ENCODE data around the gene NUP210L. TPM values are rescaled to one million over a fixed set of nuclear protein-coding genes. Genes with fewer than 3 reads are reported as not detected.
A peak's percentile ranks its signal among the peaks of the same experiment; 100 is the strongest.

Gene NUP210L
- polyA plus RNA-seq, 2 donors = 0.02 TPM; not detected in 1

- peaks cover 24 to 27% of the 10 kb centered on the region in 2 donors for H3K36me3 ChIP-seq (ENCODE audit: control insufficient read depth in 2 of 2, insufficient read depth in 2 of 2, low read length in 1 of 2)
Observed at GRCh38 chr1:154171880-154172279, 17.0 kb upstream of the NUP210L start.

DNA sequence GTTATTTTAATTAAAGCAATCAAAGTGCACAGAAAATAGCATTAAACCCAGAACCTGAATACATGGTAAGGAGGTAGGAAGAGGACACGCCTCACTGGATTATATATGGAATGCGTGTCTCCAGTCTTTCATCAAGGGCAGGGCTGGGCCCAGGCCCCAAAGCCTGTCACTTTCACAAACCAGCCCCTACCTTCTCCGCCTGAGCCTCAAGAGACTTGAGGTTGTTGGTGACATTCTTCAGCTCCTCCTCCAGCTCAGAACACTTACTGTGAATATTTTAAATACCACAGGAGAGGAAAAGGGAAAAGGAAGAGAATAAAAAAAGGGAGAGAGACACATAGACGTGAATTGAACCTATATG lies 16.3 kb upstream of the NUP210L start:
- peaks cover 24 to 29% of the 10 kb centered on the region in 2 donors for H3K36me3 ChIP-seq (ENCODE audit: control insufficient read depth in 2 of 2, insufficient read depth in 2 of 2, low read length in 1 of 2)
- no peaks in the 10 kb centered on the region for H3K27me3 ChIP-seq (ENCODE audit: control insufficient read depth in 1 of 2, insufficient read depth in 2 of 2, low read length in 2 of 2)
- H3K4me1 ChIP-seq (ENCODE audit: control insufficient read depth in 2 of 2, insufficient read depth in 2 of 2, low read length in 1 of 2) = peaks cover 0 to 2% of the 10 kb centered on the region in 2 donors
- no peaks in the 10 kb centered on the region for H3K9me3 ChIP-seq (ENCODE audit: control insufficient read depth in 2 of 2, insufficient read depth in 1 of 2, low read depth in 1 of 2, low read length in 1 of 2)
- peak overlapping the region in 1 of 2 donors; percentile 36 for H3K27ac ChIP-seq (ENCODE audit: low read depth in 2 of 2, low read length in 1 of 2)
- 86 to 90% methylated on average over 4 of the region's 4 CpGs for WGBS, 2 donors
- H3K4me3 ChIP-seq (ENCODE audit: low read depth in 1 of 2, low read length in 2 of 2) = no peak overlapping the region

More at GRCh38 chr1:154171880-154172279, 17.0 kb upstream of the NUP210L start:
- H3K9me3 ChIP-seq (ENCODE audit: control insufficient read depth in 2 of 2, insufficient read depth in 1 of 2, low read depth in 1 of 2, low read length in 1 of 2) = no peaks in the 10 kb centered on the region
- no peaks in the 10 kb centered on the region for H3K27me3 ChIP-seq (ENCODE audit: control insufficient read depth in 1 of 2, insufficient read depth in 2 of 2, low read length in 2 of 2)
- H3K27ac ChIP-seq (ENCODE audit: low read depth in 2 of 2, low read length in 1 of 2) = no peak overlapping the region
- WGBS, 2 donors = 90 to 91% methylated on average over 5 of the region's 5 CpGs
- H3K4me1 ChIP-seq (ENCODE audit: control insufficient read depth in 2 of 2, insufficient read depth in 2 of 2, low read length in 1 of 2) = peaks cover 0 to 2% of the 10 kb centered on the region in 2 donors
- H3K4me3 ChIP-seq (ENCODE audit: low read depth in 1 of 2, low read length in 2 of 2) = no peak overlapping the region

- peaks cover 0 to under 1% of the 10 kb centered on the region in 2 donors for H3K4me1 ChIP-seq (ENCODE audit: control insufficient read depth in 2 of 2, insufficient read depth in 2 of 2, low read length in 1 of 2)
- H3K4me3 ChIP-seq (ENCODE audit: low read depth in 1 of 2, low read length in 2 of 2) = no peak overlapping the region
- H3K27ac ChIP-seq (ENCODE audit: low read depth in 2 of 2, low read length in 1 of 2) = no peak overlapping the region
- no peaks in the 10 kb centered on the region for H3K9me3 ChIP-seq (ENCODE audit: control insufficient read depth in 2 of 2, insufficient read depth in 1 of 2, low read depth in 1 of 2, low read length in 1 of 2)
- peaks cover 24 to 28% of the 10 kb centered on the region in 2 donors for H3K36me3 ChIP-seq (ENCODE audit: control insufficient read depth in 2 of 2, insufficient read depth in 2 of 2, low read length in 1 of 2)
- no peaks in the 10 kb centered on the region for H3K27me3 ChIP-seq (ENCODE audit: control insufficient read depth in 1 of 2, insufficient read depth in 2 of 2, low read length in 2 of 2)
Observed at GRCh38 chr1:154170547-154171222, 15.8 kb upstream of the NUP210L start.

DNA sequence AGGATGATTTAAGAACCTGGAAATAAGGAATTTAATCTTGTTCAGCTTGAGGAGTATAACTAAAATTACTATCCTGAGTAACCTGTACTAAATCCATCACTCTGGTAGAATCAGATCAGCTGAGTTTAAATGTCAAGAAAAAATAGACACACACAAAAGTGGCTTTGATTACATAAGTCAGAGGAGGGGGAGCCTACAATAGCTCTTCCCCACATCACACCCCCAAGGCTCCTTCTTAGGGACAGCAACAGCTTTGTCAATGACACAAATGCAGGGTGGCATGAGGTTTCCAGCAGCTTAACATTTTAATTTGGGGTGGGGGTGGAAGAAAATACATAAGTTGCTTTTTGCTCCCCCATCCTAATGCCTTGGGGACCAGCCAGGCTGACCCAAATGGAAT lies 12.6 kb upstream of the NUP210L start:
- H3K4me3 ChIP-seq (ENCODE audit: low read depth in 1 of 2, low read length in 2 of 2) = no peak overlapping the region
- H3K27me3 ChIP-seq (ENCODE audit: control insufficient read depth in 1 of 2, insufficient read depth in 2 of 2, low read length in 2 of 2) = no peaks in the 10 kb centered on the region
- H3K9me3 ChIP-seq (ENCODE audit: control insufficient read depth in 2 of 2, insufficient read depth in 1 of 2, low read depth in 1 of 2, low read length in 1 of 2) = no peaks in the 10 kb centered on the region
- no peak overlapping the region for H3K27ac ChIP-seq (ENCODE audit: low read depth in 2 of 2, low read length in 1 of 2)
- H3K4me1 ChIP-seq (ENCODE audit: control insufficient read depth in 2 of 2, insufficient read depth in 2 of 2, low read length in 1 of 2) = no peaks in the 10 kb centered on the region
- peaks cover 20 to 29% of the 10 kb centered on the region in 2 donors for H3K36me3 ChIP-seq (ENCODE audit: control insufficient read depth in 2 of 2, insufficient read depth in 2 of 2, low read length in 1 of 2)

GRCh38 chr1:154166207-154166606 lies 11.3 kb upstream of the NUP210L start:
- H3K27me3 ChIP-seq (ENCODE audit: control insufficient read depth in 1 of 2, insufficient read depth in 2 of 2, low read length in 2 of 2) = no peaks in the 10 kb centered on the region
- no peak overlapping the region for H3K27ac ChIP-seq (ENCODE audit: low read depth in 2 of 2, low read length in 1 of 2)
- H3K4me3 ChIP-seq (ENCODE audit: low read depth in 1 of 2, low read length in 2 of 2) = no peak overlapping the region
- H3K4me1 ChIP-seq (ENCODE audit: control insufficient read depth in 2 of 2, insufficient read depth in 2 of 2, low read length in 1 of 2) = no peaks in the 10 kb centered on the region
- H3K9me3 ChIP-seq (ENCODE audit: control insufficient read depth in 2 of 2, insufficient read depth in 1 of 2, low read depth in 1 of 2, low read length in 1 of 2) = no peaks in the 10 kb centered on the region
- 88 to 93% methylated on average over 1 of the region's 1 CpG for WGBS, 2 donors
- peaks cover 16 to 24% of the 10 kb centered on the region in 2 donors for H3K36me3 ChIP-seq (ENCODE audit: control insufficient read depth in 2 of 2, insufficient read depth in 2 of 2, low read length in 1 of 2)

DNA sequence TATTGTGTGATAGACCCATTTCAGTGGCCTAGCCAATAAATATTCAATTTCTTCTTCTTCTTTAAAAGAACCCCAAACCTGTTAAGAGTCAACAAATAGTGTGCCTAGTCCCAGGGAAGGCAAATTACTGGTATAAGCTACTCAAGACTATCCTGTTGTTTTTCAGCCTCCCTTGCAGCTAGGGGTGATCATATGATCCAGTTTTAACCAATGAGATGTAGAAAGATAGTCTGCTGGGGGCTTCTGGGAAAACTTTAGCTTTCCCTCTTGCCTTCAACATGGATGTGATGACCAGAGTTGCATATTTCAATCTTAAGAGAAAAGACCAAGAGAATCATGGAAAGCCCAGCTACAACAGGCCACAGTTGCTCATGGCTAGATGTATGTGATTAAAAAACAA lies 4.7 kb upstream of the NUP210L start:
- no peak overlapping the region for H3K27ac ChIP-seq (ENCODE audit: low read depth in 2 of 2, low read length in 1 of 2)
- no peaks in the 10 kb centered on the region for H3K27me3 ChIP-seq (ENCODE audit: control insufficient read depth in 1 of 2, insufficient read depth in 2 of 2, low read length in 2 of 2)
- H3K4me1 ChIP-seq (ENCODE audit: control insufficient read depth in 2 of 2, insufficient read depth in 2 of 2, low read length in 1 of 2) = no peaks in the 10 kb centered on the region
- no peaks in the 10 kb centered on the region for H3K9me3 ChIP-seq (ENCODE audit: control insufficient read depth in 2 of 2, insufficient read depth in 1 of 2, low read depth in 1 of 2, low read length in 1 of 2)
- H3K4me3 ChIP-seq (ENCODE audit: low read depth in 1 of 2, low read length in 2 of 2) = no peak overlapping the region
- peaks cover 3 to 7% of the 10 kb centered on the region in 2 donors for H3K36me3 ChIP-seq (ENCODE audit: control insufficient read depth in 2 of 2, insufficient read depth in 2 of 2, low read length in 1 of 2)

- Histone ChIP-seq H3K27ac (ENCODE audit: low read depth in 2 of 2, low read length in 1 of 2) (no peak overlapping the region), H3K4me3 (ENCODE audit: low read depth in 1 of 2, low read length in 2 of 2) (no peak overlapping the region), H3K9me3 (ENCODE audit: control insufficient read depth in 2 of 2, insufficient read depth in 1 of 2, low read depth in 1 of 2, low read length in 1 of 2) (no peaks in the 10 kb centered on the region), H3K4me1 (ENCODE audit: control insufficient read depth in 2 of 2, insufficient read depth in 2 of 2, low read length in 1 of 2) (no peaks in the 10 kb centered on the region), H3K27me3 (ENCODE audit: control insufficient read depth in 1 of 2, insufficient read depth in 2 of 2, low read length in 2 of 2) (no peaks in the 10 kb centered on the region), H3K36me3 (ENCODE audit: control insufficient read depth in 2 of 2, insufficient read depth in 2 of 2, low read length in 1 of 2) (peaks cover 6 to 7% of the 10 kb centered on the region in 2 donors)
- WGBS, 2 donors = 84 to 85% methylated on average over 8 of the region's 8 CpGs
Observed at GRCh38 chr1:154158307-154159125, 3.6 kb upstream of the NUP210L start.

- Histone ChIP-seq H3K27me3 (ENCODE audit: control insufficient read depth in 1 of 2, insufficient read depth in 2 of 2, low read length in 2 of 2) (no peaks in the 10 kb centered on the region), H3K9me3 (ENCODE audit: control insufficient read depth in 2 of 2, insufficient read depth in 1 of 2, low read depth in 1 of 2, low read length in 1 of 2) (no peaks in the 10 kb centered on the region), H3K4me3 (ENCODE audit: low read depth in 1 of 2, low read length in 2 of 2) (no peak overlapping the region), H3K36me3 (ENCODE audit: control insufficient read depth in 2 of 2, insufficient read depth in 2 of 2, low read length in 1 of 2) (peaks cover 6 to 7% of the 10 kb centered on the region in 2 donors), H3K27ac (ENCODE audit: low read depth in 2 of 2, low read length in 1 of 2) (peak overlapping the region in 1 of 2 donors; percentile 55), H3K4me1 (ENCODE audit: control insufficient read depth in 2 of 2, insufficient read depth in 2 of 2, low read length in 1 of 2) (no peaks in the 10 kb centered on the region)
- 61 to 69% methylated on average over 7 of the region's 7 CpGs for whole genome bisulfite sequencing, 2 donors
Observed at GRCh38 chr1:154157520-154158306, 2.8 kb upstream of the NUP210L start.

- peaks cover 3 to 5% of the 10 kb centered on the region in 2 donors for H3K36me3 ChIP-seq (ENCODE audit: control insufficient read depth in 2 of 2, insufficient read depth in 2 of 2, low read length in 1 of 2)
- peak overlapping the region; percentile 2 to 13 for H3K27ac ChIP-seq (ENCODE audit: low read depth in 2 of 2, low read length in 1 of 2)
- no peaks in the 10 kb centered on the region for H3K4me1 ChIP-seq (ENCODE audit: control insufficient read depth in 2 of 2, insufficient read depth in 2 of 2, low read length in 1 of 2)
- 38 to 44% methylated on average over 9 of the region's 9 CpGs for WGBS, 2 donors
- H3K9me3 ChIP-seq (ENCODE audit: control insufficient read depth in 2 of 2, insufficient read depth in 1 of 2, low read depth in 1 of 2, low read length in 1 of 2) = no peaks in the 10 kb centered on the region
- H3K4me3 ChIP-seq (ENCODE audit: low read depth in 1 of 2, low read length in 2 of 2) = no peak overlapping the region
- no peaks in the 10 kb centered on the region for H3K27me3 ChIP-seq (ENCODE audit: control insufficient read depth in 1 of 2, insufficient read depth in 2 of 2, low read length in 2 of 2)
Observed at GRCh38 chr1:154155251-154155650, 378 bp upstream of the NUP210L start.
